Left colon (tissue), 2 donors: ENCODE results near the gene SEC14L5. TPM values are rescaled to one million over a fixed set of nuclear protein-coding genes. Genes with fewer than 3 reads are reported as not detected.

Experiments
- ATAC-seq: fragments of 200-7000 bp; cut with Tn5 transposase; one replicate; pipeline ENCODE4 v1.9.1; 2020; ENCODE audit warnings: mild to moderate bottlenecking, moderate library complexity
- DNase-seq, 2 donors: peaks; one replicate each; pipeline ENCODE4 v3.0.0-alpha.2; 2020
- intact Hi-C, 2 donors: fragments of 100-400 bp; cut with DNase I in 1 of 2; cut with micrococcal nuclease in 1 of 2; formaldehyde crosslinking; loops; one replicate each; pipeline versions ENCODE4 v1.11.2 to v1.14.0; 2022; cut with DNase I, micrococcal nuclease
- long read RNA-seq: library from polyadenylated mRNA; unstranded; transcript quantifications from one replicate; pipeline ENCODE4 v2.0.0, GENCODE V29; 2021
- total RNA-seq, 2 donors: library from RNA; stranded (reverse); fragmentation: NEBNext Ultra II Directional; extraction: Animal tissue kit (Norgen Biotek cat#: 25700); gene quantifications; one replicate each; pipeline ENCODE4 v1.2.1, GENCODE V29; 2021
- donor health status: DM: no; HTN: no; CAD: no.
- donor health status: DM: yes; HTN: yes; CAD: no.

SEC14L5 gene
- total RNA-seq, result 1 to 10 TPM; 1.4 to 1.8 TPM
- long read RNA-seq, partial matches to known transcripts, result 0 of 1 reads
- long read RNA-seq, other reads (novel, unspliced or antisense), result 1 of 1 reads

- intact Hi-C loops, result loop anchor here in 1 of 2 donors (5.0 kb wide), 1 partner anchor 111 kb away; the partner anchor contains the start of genes GLYR1 and UBN1
- ATAC-seq, result peak; percentile 86
- DNase-seq, result peak; percentile 99 to 100
Measured at GRCh38 chr16:4957720-4958509, at the start of gene SEC14L5. SEC14L5 (plus strand) TSS chr16:4958330; CDS start chr16:4959324, 994 bp downstream.

GRCh38 chr16:4908854-4909401 is 49.2 kb upstream of the SEC14L5 start:
- ATAC-seq, result no peak
- intact Hi-C loops, result no loop called here
- no peak for DNase-seq

- intact Hi-C loops, result no loop called here
- ATAC-seq (no peak), DNase-seq (no peak)
Measured at GRCh38 chr16:4909825-4910224, 48.3 kb upstream of the SEC14L5 start.

- no peak for ATAC-seq
Measured at GRCh38 chr16:4910828-4911227, 47.3 kb upstream of the SEC14L5 start.

GRCh38 chr16:4911970-4912386 is 46.2 kb upstream of the SEC14L5 start:
- intact Hi-C loops, result no loop called here
- DNase-seq (no peak), ATAC-seq (no peak)

More at GRCh38 chr16:4910828-4911227, 47.3 kb upstream of the SEC14L5 start:
- intact Hi-C loops, result no loop called here
- no peak for DNase-seq

GRCh38 chr16:4913130-4913773 is 44.9 kb upstream of the SEC14L5 start:
- DNase-seq (no peak), ATAC-seq (no peak)
- intact Hi-C loops, result no loop called here

GRCh38 chr16:4913774-4914525 is 44.2 kb upstream of the SEC14L5 start:
- intact Hi-C loops, result no loop called here
- ATAC-seq, result no peak
- no peak for DNase-seq

- DNase-seq (no peak), ATAC-seq (no peak)
- intact Hi-C loops, result no loop called here
Measured at GRCh38 chr16:4914528-4915225, 43.5 kb upstream of the SEC14L5 start.

GRCh38 chr16:4915226-4915761 is 42.8 kb upstream of the SEC14L5 start:
- intact Hi-C loops, result no loop called here
- ATAC-seq, result no peak
- DNase-seq, result no peak

GRCh38 chr16:4917117-4917516 is 41.0 kb upstream of the SEC14L5 start:
- intact Hi-C loops, result no loop called here
- DNase-seq (no peak), ATAC-seq (no peak)

- DNase-seq (peak in 1 of 2 donors; percentile 49), ATAC-seq (peak; percentile 54)
- intact Hi-C loops, result no loop called here
Measured at GRCh38 chr16:4918781-4919251, 39.3 kb upstream of the SEC14L5 start.

GRCh38 chr16:4920826-4921225 is 37.3 kb upstream of the SEC14L5 start:
- ATAC-seq (no peak), DNase-seq (no peak)
- intact Hi-C loops, result no loop called here

GRCh38 chr16:4922721-4923342 is 35.3 kb upstream of the SEC14L5 start:
- intact Hi-C loops, result no loop called here
- ATAC-seq, result no peak
- DNase-seq, result no peak

GRCh38 chr16:4923853-4924252 is 34.3 kb upstream of the SEC14L5 start:
- no peak for DNase-seq
- ATAC-seq, result no peak
- intact Hi-C loops, result no loop called here

GRCh38 chr16:4924593-4925292 is 33.4 kb upstream of the SEC14L5 start:
- peak in 1 of 2 donors; percentile 42 for DNase-seq
- intact Hi-C loops, result no loop called here

GRCh38 chr16:4925293-4925607 is 32.9 kb upstream of the SEC14L5 start:
- ATAC-seq (no peak), DNase-seq (no peak)
- intact Hi-C loops, result no loop called here

More at GRCh38 chr16:4924593-4925292, 33.4 kb upstream of the SEC14L5 start:
- peak; percentile 44 for ATAC-seq

GRCh38 chr16:4925791-4926190 is 32.3 kb upstream of the SEC14L5 start:
- DNase-seq, result no peak
- no peak for ATAC-seq
- intact Hi-C loops, result no loop called here
